DND-41 (cell line): ENCODE measurements around the gene MANSC1.

Source experiments
- CTCF ChIP-seq: IDR thresholded peaks from 2 replicates; pipeline ENCODE4 v1.5.1; 2012; ENCODE audit warnings: borderline replicate concordance, low read length, moderate library complexity, mild to moderate bottlenecking; ENCODE audit not compliant: poor library complexity, severe bottlenecking; ENCODE audit errors: extremely low read depth
- EZH2 ChIP-seq: IDR thresholded peaks from 3 replicates; pipeline ENCODE4 v1.6.1; 2012; ENCODE audit warnings: borderline replicate concordance, low read depth, mild to moderate bottlenecking, moderate library complexity, low read length, inconsistent platforms; ENCODE audit not compliant: severe bottlenecking

GRCh38 chr12:12384571-12385340, 34.7 kb upstream of the MANSC1 start:
- no peak for TF ChIP-seq CTCF
- no peak for TF ChIP-seq EZH2
